ENCODE measurements around the gene KIAA1549. TPM values are rescaled to one million over a fixed set of nuclear protein-coding genes. Genes with fewer than 3 reads are reported as not detected.

KIAA1549 gene
- total and polyA plus RNA-seq, 9 of the 15 experiments (the other 6 are each of a cell fraction or from before 2014, with no cell fraction given): 0.01 to 0.29 (median 0.07) TPM

GRCh38 chr7:138886501-138886917 lies 94.7 kb downstream of the KIAA1549 start (continued):
- no peak for TF ChIP-seq ZNF407 (IDR thresholded peaks at IDR 0.05; ENCODE audit: low read depth)
- no peak for TF ChIP-seq ETV5 (CRISPR knock-in tag; IDR thresholded peaks at IDR 0.05; ENCODE audit: low read depth)
- 0 out of 4 replicates have a peak, but pooled peaks of 1 of the 2 experiments have one; percentile 28 for TF ChIP-seq MNT (conservative IDR thresholded peaks at IDR 0.05)
- TF ChIP-seq RAD21 (CRISPR knock-in tag; conservative IDR thresholded peaks at IDR 0.05 in 1 of 2, IDR thresholded peaks at IDR 0.05 in 1 of 2): peak; percentile 69 to 82
- TF ChIP-seq ZZZ3 (IDR thresholded peaks at IDR 0.05): no peak
- no peak for TF ChIP-seq ZNF280A (IDR thresholded peaks at IDR 0.05; ENCODE audit: low read depth, partially characterized antibody)
- TF ChIP-seq HBP1 (CRISPR knock-in tag; IDR thresholded peaks at IDR 0.05): no peak
- no peak for TF ChIP-seq KLF1 (tag; IDR thresholded peaks at IDR 0.05)
- TF ChIP-seq EZH2 (IDR thresholded peaks at IDR 0.05; ENCODE audit: borderline replicate concordance, low read depth, low read length): no peak
- peak; percentile 50; the same call in 1 of the 2 replicates for TF ChIP-seq ELF2 (CRISPR knock-in tag; IDR thresholded peaks at IDR 0.05)
- no peak for TF ChIP-seq SMARCA5 (IDR thresholded peaks at IDR 0.05)
- TF ChIP-seq ZNF395 (CRISPR knock-in tag; IDR thresholded peaks at IDR 0.05): no peak
- peak; percentile 74 to 76; a peak in 3 of 4 replicates for TF ChIP-seq FOXK2 (conservative IDR thresholded peaks at IDR 0.05 in 1 of 2, IDR thresholded peaks at IDR 0.05 in 1 of 2; ENCODE audit: low read depth in 2 of 2)
